BJ (cell line): ENCODE measurements around the gene CFDP1. TPM values are rescaled to one million over a fixed set of nuclear protein-coding genes. Genes with fewer than 3 reads are reported as not detected.

Experiments used
- CTCF ChIA-PET: fragments of 350-600 bp; formaldehyde crosslinking; extraction: SDS; loops from one replicate; lab custom pipeline; 2021; ENCODE audit warnings: antibody characterized with exemption, inconsistent platforms; lab: Yijun Ruan, JAX
- POLR2A ChIA-PET: fragments of 300-600 bp; sonication (Branson Sonifier 250); formaldehyde crosslinking; extraction: SDS; loops from one replicate; lab custom pipeline; 2021; ENCODE audit warnings: antibody characterized with exemption; lab: Charles Lee
- DNase-seq: peaks from one replicate; pipeline ENCODE4 v3.0.0-alpha.2; 2011; ENCODE audit warnings: low read depth
- H3K27me3 ChIP-seq: 2 replicates; pipeline ENCODE4 v1.6.0; 2011; ENCODE audit warnings: low read length; ENCODE audit not compliant: control insufficient read depth, insufficient read depth
- H3K36me3 ChIP-seq: 2 replicates; pipeline ENCODE4 v1.5.1; 2011; ENCODE audit warnings: low read length; ENCODE audit not compliant: control insufficient read depth, insufficient read depth
- H3K4me3 ChIP-seq: 2 replicates; pipeline ENCODE4 v1.5.1; 2011; ENCODE audit warnings: low read depth, mild to moderate bottlenecking, control low read depth, low read length
- polyA plus RNA-seq: library from polyadenylated mRNA; depleted of rRNA; stranded (reverse); fragments of >200 nt; gene quantifications from 2 replicates; pipeline ENCODE4 v1.2.3, GENCODE V29; 2011
- TF ChIP-seq, protein P1 (sequence below): IDR thresholded peaks from 2 replicates; pipeline ENCODE4 v1.5.1; 2011; ENCODE audit warnings: low read depth, mild to moderate bottlenecking, control low read depth, inconsistent platforms, low read length, moderate library complexity; ENCODE audit not compliant: insufficient read depth

CFDP1 gene
- polyA plus RNA-seq, 1 experiment = 10.9 TPM

DNA sequence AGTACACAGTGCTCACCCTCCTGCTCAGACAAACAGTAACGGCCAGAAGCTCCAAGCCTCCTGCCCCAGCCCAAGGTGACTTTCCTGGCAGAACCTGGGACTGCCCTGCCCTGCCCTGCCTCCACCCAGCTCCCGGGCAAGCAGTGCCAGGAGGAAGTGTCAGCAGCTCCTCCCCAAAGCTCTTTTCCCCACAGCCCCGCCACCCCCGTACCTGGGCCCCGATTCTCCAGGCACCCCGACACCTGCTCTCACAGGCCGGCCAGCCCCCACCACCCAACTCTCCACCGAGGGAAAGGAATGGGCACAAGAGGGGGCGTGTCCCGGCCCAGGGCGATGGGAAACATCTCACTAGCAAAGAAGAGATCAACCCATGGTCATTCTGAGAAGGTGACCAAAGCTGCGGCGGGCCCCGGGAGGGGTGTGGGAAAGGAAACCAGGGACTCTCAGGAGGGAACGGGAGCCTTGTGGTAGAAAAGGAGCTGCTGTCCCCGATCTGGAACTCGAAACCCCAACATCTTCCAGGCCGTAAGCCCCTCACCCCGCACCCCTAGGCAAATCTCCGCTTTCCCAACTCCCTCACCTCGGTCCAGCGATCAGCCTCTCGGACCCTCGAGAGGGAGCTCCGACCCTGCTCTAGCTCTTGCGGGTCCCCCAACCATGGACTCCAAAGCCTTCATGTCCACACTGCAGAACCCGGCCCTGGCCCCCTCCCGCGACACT lies 183.1 kb downstream of the CFDP1 start:
- TF ChIP-seq, protein P1, sequence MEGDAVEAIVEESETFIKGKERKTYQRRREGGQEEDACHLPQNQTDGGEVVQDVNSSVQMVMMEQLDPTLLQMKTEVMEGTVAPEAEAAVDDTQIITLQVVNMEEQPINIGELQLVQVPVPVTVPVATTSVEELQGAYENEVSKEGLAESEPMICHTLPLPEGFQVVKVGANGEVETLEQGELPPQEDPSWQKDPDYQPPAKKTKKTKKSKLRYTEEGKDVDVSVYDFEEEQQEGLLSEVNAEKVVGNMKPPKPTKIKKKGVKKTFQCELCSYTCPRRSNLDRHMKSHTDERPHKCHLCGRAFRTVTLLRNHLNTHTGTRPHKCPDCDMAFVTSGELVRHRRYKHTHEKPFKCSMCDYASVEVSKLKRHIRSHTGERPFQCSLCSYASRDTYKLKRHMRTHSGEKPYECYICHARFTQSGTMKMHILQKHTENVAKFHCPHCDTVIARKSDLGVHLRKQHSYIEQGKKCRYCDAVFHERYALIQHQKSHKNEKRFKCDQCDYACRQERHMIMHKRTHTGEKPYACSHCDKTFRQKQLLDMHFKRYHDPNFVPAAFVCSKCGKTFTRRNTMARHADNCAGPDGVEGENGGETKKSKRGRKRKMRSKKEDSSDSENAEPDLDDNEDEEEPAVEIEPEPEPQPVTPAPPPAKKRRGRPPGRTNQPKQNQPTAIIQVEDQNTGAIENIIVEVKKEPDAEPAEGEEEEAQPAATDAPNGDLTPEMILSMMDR = no peak
- CTCF ChIA-PET = interaction anchor here (1.0 to 1.5 kb wide), 5 partner anchors 16 to 144 kb away, joined by 3 to 6 read pairs (median 4); no protein-coding TSS in a partner anchor
- peak overlapping the region; percentile 84 for H3K4me3 ChIP-seq
- DNase-seq = no peak
- no peaks in the 10 kb centered on the region for H3K27me3 ChIP-seq
- POLR2A ChIA-PET = interaction anchor here (1.3 kb wide), 1 partner anchor 55 kb away, joined by 11 read pairs; no protein-coding TSS in a partner anchor
- peaks cover 9% of the 10 kb centered on the region for H3K36me3 ChIP-seq

DNA sequence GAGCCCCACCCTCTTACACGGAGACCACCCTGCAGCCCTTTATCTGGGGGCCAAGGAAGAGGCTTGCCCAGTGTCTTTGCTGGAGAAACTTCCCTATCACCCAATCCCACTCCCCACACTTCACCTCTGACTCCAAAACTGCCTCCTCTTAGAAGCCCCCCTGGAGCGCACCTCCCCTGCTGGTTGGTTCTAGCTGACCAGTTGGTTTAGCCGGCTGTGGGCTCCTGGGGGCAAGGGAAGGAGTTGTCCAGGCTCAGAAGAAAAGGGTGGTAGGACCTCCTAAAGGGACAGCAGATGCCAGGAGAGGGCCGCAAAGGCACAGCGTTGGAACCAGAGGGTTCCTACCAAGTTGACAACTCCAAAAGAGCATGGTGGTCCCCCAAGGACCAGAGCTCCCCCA lies 183.9 kb downstream of the CFDP1 start:
- Histone ChIP-seq H3K4me3 (peak overlapping the region; percentile 84), H3K27me3 (no peaks in the 10 kb centered on the region), H3K36me3 (peaks cover 9% of the 10 kb centered on the region)
- CTCF ChIA-PET = interaction anchor here (0.8 to 2.3 kb wide), 4 partner anchors 15 to 138 kb away, joined by 3 to 10 read pairs (median 5); no protein-coding TSS in a partner anchor
- no peak for DNase-seq
- POLR2A ChIA-PET = interaction anchor here (1.3 kb wide), 1 partner anchor 56 kb away, joined by 11 read pairs; no protein-coding TSS in a partner anchor
- TF ChIP-seq, protein P1 = no peak

DNA sequence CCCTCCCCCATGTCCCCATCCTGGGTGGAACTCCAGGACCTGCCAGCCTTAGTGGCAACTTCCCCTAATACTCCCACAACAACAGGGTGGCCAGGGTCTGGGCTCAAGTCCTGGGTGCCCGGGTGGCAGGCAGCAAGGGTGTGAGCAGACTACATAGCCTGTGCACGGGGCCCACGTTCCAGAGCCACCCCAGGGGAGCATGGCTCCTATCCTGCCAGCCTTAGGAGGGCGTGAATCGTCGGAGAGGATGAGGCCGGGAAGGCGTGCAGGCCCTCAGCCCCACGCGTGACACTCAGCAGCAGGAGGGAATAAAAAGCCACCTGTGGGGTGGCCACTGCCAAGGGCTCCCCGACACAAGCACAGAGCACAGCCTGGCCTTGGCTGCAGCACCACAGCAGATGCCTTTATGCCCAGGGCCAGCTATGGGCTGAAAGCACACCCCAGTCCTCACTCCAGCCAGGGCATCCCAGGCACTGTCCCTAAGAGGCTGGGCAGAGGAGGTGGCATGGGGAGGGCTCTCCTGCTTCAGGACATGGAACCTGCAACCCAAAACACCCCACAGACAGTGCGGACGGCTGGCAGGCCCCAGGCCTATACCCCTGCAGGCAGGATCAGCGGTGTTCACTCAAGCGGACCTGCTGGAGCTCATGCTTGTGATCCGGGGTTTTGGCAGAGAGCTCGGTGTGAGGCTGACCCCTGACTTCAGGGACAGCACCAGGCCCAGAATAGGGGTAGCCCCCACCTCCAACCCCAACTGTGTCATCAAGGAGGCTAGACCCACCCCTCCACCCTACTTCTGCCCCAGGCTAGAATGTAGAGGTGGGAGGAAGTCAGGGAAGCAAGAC lies 184.5 kb downstream of the CFDP1 start:
- H3K4me3 ChIP-seq = peak overlapping the region; percentile 84
- H3K36me3 ChIP-seq = peaks cover 10% of the 10 kb centered on the region
- POLR2A ChIA-PET = no interaction called here
- TF ChIP-seq, protein P1 = no peak
- H3K27me3 ChIP-seq = no peaks in the 10 kb centered on the region
- no peak for DNase-seq
- CTCF ChIA-PET = interaction anchor here (0.8 to 2.3 kb wide), 3 partner anchors 10 to 132 kb away, joined by 3 to 10 read pairs (median 4); no protein-coding TSS in a partner anchor

DNA sequence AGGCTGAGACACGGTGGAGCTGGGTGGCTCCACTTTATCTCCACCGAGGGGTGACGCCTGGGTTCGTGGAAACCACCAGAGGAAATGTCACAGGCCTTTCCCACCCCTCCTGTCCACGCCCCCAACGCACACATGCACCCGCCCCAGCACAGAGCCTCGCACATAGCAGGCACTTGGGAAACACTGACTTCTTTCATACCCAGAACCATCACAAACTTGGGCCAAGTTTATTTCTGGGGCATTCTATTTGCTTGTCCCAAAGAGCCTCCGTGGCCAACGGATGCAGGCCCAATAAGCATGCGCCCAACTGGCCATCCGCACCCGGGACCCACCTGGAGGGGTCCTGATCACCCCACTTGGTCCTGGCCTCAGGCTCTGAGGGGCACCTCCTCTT lies 185.2 kb downstream of the CFDP1 start:
- CTCF ChIA-PET = interaction anchor here (1.4 to 2.3 kb wide), 2 partner anchors 9 to 14 kb away, joined by 4 to 10 read pairs; no protein-coding TSS in a partner anchor
- DNase-seq = no peak
- no peak overlapping the region for H3K4me3 ChIP-seq
- peaks cover 10% of the 10 kb centered on the region for H3K36me3 ChIP-seq
- no peaks in the 10 kb centered on the region for H3K27me3 ChIP-seq
- TF ChIP-seq, protein P1 = no peak
- POLR2A ChIA-PET = no interaction called here
